HG03097 (cell line): ENCODE data around the gene PPCDC.
A peak's percentile ranks its signal among the peaks of the same experiment; 100 is the strongest.

Source experiments
- ATAC-seq: cut with Tn5 transposase; IDR thresholded peaks from one replicate; pipeline ENCODE4 v1.9.1; 2021; ENCODE audit not compliant: unreplicated experiment, low FRiP score

PPCDC gene

GRCh38 chr15:75042730-75043508 lies 19.5 kb downstream of the PPCDC start:
- ATAC-seq = peak; percentile 62

GRCh38 chr15:75043509-75044257 lies 20.3 kb downstream of the PPCDC start:
- peak; percentile 30 for ATAC-seq

DNA sequence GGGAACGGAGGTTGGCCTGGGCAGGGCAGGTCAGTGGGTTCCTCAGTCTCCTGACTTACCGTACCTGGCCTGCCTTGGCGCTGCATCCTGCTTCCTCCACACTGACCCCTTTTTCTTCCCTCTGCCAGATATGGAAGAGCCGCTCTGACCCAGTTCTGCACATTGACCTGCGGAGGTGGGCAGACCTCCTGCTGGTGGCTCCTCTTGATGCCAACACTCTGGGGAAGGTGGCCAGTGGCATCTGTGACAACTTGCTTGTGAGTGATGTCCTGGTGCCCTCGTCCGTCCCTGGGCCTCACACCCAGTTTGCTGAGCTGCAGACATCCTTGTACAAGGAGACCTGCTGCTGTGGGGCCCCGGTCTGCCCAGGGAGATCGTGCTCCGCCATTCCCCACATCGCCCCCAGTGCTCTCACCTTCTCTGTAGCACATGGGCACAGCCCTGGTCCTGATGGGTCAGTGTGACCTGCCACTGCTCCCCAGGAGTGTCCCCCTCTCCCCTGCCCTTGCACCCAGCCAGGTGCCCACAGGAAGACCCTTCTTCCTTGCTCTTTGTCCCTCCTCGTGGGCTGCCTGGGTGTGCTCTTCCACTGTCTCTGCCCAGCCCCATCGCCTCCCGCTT lies 21.0 kb downstream of the PPCDC start:
- no peak for ATAC-seq

DNA sequence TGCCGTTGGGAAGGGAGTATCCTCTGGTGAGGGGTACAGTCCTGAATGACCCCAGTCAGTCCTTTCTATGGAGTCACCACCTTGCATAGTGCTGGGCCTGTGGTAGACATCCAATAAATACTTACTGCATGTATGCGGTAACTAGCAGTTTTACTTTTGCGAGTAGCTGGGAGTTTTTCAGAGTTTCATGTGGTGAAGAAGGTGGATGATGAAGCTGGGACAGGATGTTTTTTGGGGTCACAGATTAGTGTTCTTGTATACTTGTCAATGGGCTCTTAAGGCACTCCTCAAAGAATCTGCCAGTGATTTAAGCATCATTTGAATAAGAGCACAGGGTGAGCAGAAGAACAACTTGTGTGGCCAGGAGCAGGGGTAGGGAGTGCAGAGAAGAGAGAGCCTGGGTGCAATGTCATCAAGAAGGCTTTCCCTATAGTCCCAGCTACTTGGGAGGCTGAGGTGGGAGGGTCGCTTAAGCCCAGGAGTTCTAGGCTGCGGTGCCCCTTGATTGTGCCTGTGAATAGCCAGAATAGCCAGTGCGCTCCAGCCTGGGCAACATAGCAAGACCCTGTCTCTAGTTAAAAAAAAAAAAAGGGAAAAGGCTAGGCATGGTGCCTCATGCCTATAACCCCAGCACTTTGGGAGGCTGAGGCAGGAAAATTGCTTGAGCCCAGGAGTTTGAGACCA lies 22.1 kb downstream of the PPCDC start:
- no peak for ATAC-seq

DNA sequence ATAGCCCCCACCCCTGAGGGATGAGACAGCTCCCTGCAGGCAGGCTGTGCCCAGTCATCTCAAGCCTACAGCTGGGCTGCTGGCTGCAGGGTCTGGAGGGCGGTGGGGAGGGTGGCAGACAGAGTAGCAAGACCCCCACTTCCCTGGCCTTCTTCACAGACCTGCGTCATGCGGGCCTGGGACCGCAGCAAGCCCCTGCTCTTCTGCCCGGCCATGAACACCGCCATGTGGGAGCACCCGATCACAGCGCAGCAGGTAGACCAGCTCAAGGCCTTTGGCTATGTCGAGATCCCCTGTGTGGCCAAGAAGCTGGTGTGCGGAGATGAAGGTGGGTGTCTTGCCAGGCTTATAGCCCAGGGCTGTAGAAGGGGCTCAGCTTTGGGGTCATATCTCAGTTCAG lies 25.0 kb downstream of the PPCDC start:
- no peak for ATAC-seq

- no peak for ATAC-seq
These were observed 26.0 kb downstream of the PPCDC start for GRCh38 chr15:75049392-75049791.

DNA sequence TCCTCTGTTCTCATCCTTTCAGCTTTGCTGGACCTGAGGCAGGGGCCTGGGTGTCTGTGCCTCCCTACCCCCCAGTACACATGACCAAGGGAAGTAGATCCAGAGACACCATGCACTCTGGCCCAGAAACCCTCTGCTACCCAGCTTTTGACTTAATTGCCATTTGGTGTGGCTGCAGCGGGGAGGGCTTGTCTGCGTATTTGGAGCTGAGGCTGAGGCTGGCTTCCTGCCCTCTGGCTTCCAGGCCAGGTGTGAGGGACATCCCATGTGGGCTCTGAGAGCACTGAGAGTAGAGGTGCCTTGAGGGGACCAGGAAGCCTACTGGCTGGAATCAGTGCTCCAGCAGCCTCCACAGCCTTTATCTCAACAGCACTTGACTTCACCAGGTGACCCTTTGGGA lies 26.9 kb downstream of the PPCDC start:
- no peak for ATAC-seq

GRCh38 chr15:75051191-75051608 lies 27.8 kb downstream of the PPCDC start:
- ATAC-seq = no peak

- ATAC-seq = no peak
These were observed 28.3 kb downstream of the PPCDC start for GRCh38 chr15:75051711-75052110.

DNA sequence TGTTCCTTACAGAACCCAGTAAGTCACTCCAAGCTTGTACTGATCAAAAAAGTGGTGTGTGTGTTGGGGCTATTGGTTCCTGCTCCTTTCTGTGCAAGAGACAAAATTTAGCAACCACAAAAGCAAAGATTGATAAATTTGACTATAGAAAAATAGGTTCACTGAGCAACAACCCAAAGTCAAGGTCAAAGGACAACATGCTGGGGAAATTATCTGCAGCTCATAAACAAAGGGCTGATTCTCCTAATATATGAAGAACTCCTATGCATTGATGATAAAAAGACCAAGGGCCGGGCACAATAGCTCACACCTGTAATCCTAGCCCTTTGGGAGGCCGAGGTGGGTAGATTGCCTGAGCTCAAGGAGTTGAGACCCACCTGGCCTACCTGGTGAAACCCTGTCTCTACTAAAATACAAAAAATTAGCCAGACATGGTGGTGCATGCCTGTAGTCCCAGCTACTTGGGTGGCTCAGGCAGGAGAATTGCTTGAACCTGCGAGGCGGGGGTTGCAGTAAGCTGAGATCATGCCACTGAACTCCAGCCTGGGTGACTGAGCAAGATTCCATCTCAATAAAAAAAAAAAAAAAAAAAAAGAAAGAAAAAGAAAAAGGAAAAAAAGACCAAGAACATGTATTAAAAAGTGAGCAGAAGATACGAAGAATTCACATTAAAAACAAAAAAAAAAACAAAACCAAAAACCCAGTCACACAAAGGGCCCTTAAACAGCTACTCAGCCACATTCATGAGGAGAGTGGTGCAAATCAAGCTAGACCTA lies 29.8 kb downstream of the PPCDC start:
- no peak for ATAC-seq

DNA sequence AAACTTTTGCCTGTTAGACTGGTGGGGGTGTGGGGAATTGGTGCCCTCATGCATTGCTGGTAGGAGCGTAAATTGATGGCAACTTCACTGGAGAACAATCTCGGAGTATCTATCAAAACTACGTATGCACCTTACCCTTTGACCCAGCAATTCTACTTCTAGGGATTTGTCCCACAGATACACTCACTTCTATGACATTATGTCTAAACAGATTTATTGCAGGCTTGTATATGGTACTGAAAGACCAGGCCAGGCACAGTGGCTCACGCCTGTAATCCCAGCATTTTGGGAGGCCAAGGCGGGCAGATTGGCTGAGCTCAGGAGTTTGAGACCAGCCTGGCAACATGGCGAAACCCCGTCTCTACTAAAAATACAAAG lies 30.3 kb downstream of the PPCDC start:
- ATAC-seq = no peak

DNA sequence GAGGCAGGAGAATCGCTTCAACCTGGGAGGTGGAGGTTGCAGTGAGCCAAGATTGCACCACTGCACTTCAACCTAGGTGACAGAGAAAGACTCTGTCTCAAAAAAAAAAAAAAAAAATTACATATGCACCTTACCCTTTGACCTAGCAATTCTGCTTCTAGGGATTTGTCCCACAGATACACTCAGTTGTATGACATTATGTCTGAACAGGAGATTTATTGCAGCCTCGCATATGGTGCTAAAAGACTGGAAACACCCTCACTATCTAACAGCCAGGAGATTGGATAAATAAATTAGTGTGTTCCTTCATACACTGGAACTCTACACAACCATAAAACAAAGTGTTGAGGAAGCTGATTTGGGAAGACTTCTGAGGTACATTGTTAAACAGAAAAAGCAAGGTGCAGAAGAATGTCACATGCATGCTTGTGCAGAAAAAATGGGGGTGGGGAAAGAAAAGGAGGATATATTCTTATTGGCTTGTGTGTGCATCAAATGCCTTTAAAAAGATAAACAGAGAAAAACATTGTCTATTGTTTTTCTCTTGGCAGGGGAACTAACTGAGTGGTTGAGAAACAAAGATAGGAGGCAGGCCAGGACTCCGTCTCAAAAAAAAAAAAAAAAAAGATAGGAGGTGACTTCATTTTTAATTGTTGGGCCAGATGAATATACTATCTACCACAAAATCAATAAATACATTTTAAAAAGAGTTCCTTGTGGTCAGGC lies 30.9 kb downstream of the PPCDC start:
- no peak for ATAC-seq

DNA sequence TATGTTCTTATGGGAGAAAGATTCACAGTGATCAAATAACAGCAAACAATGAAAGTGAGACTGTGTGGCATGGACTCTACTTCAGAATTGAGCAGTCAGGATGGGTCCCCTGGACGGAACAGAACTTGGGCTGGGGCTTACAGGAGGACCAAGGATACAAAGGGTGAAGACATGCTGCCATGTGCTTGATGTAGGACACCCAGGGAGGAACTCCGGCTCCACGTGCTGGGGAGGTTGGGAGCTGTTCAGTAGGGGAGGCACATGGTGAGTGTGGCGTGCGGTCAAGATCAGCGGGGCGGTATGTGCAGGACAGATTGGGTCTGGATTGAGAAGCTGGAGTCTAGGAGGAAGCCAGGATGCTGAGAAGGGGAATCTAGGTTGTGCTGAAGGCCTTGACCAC lies 32.6 kb downstream of the PPCDC start:
- ATAC-seq = no peak

- no peak for ATAC-seq
These were observed 34.9 kb downstream of the PPCDC start for GRCh38 chr15:75058127-75058905.

DNA sequence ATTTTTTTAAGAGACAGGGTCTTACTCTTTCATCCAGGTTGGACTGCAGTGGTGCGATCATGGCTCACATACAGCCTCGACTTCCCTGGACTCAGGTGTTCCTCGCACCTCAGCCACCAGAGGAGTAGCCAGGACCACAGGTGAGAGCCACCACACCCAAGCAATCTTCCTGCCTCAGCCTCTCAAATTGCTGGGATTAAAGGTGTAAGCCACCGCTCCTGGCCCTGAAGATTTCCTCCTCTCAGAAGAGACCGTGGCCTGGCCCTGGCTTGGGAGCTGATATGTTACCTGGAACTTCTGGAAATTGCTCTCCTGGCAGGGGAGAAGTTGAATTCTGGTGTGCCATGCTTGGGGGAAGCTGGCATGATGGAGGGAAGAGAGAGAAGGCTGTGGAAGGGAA lies 36.2 kb downstream of the PPCDC start:
- no peak for ATAC-seq

GRCh38 chr15:75061272-75061671 lies 37.9 kb downstream of the PPCDC start:
- ATAC-seq = no peak

DNA sequence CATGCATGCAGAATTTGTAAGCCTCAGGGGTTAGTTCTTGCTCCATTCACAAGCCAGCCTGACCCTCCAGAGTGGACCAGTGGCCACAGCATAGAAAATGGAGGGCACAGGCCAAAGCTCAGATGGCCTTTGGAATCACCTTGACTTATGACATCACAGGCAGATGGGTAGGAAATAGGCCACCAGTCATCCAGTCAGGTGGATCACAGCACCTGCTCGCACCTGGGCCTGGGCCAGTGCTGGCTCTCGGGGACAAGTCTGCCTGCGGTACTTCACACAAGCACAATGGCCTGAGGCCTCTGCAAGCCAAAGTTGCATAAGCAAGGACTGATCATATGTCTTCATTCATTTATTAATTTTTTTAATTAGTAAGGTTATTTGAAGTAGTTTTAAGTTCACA lies 39.3 kb downstream of the PPCDC start:
- ATAC-seq = no peak

GRCh38 chr15:75063338-75063737 lies 39.9 kb downstream of the PPCDC start:
- ATAC-seq = no peak

DNA sequence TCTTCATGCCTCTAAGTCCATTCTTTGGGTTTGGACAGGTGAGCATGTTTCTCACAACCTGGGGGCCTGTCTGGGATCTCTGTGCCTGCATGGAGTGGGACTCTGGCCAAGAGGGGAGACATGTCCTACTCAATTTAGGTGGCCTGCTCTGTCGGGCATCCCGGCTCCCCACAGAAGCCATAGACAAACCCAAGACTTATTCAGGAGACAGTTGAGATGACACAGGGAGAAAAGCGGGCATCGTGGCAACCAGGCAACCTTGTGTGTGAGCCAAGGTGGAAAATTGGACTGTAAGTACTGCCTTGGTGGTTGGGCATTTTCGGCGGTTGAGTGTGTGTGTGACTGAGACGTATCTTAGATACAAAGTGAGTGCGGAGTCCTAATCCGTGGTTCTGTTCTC lies 40.5 kb downstream of the PPCDC start:
- ATAC-seq = no peak
